ENCODE results near the gene IRF3.

Gene IRF3

GRCh38 chr19:49684983-49685553, 19.4 kb upstream of the IRF3 start:
- H3K9me3 Mint-ChIP-seq: no peaks in the 10 kb centered on the region
- H3K27me3 Mint-ChIP-seq (ENCODE audit: low read depth, poor library complexity): no peaks in the 10 kb centered on the region
- H3K27ac Mint-ChIP-seq: peak overlapping the region; percentile 71
- peaks cover 55% of the 10 kb centered on the region for H3K4me1 Mint-ChIP-seq
- no peak for DNase-seq
- no peak overlapping the region for H3K4me3 Mint-ChIP-seq
- peaks cover 47% of the 10 kb centered on the region for H3K36me3 Mint-ChIP-seq (ENCODE audit: low read depth)
- no peak for TF ChIP-seq CTCF (IDR thresholded peaks at IDR 0.05)

GRCh38 chr19:49684251-49684982, 18.8 kb upstream of the IRF3 start:
- no peaks in the 10 kb centered on the region for H3K9me3 Mint-ChIP-seq
- no peaks in the 10 kb centered on the region for H3K27me3 Mint-ChIP-seq (ENCODE audit: low read depth, poor library complexity)
- no peak for DNase-seq
- no peak overlapping the region for H3K27ac Mint-ChIP-seq
- peak; percentile 29 for TF ChIP-seq CTCF (IDR thresholded peaks at IDR 0.05)
- no peak overlapping the region for H3K4me3 Mint-ChIP-seq
- peaks cover 55% of the 10 kb centered on the region for H3K4me1 Mint-ChIP-seq
- H3K36me3 Mint-ChIP-seq (ENCODE audit: low read depth): peaks cover 47% of the 10 kb centered on the region

- Mint-ChIP-seq H3K9me3 (no peaks in the 10 kb centered on the region), H3K4me1 (peaks cover 55% of the 10 kb centered on the region), H3K4me3 (no peak overlapping the region), H3K27me3 (ENCODE audit: low read depth, poor library complexity) (no peaks in the 10 kb centered on the region), H3K27ac (no peak overlapping the region), H3K36me3 (ENCODE audit: low read depth) (peaks cover 47% of the 10 kb centered on the region)
- DNase-seq: no peak
- no peak for TF ChIP-seq CTCF (IDR thresholded peaks at IDR 0.05)
Observed at GRCh38 chr19:49683814-49684250, 18.2 kb upstream of the IRF3 start.

GRCh38 chr19:49682274-49682673, 16.6 kb upstream of the IRF3 start:
- H3K36me3 Mint-ChIP-seq (ENCODE audit: low read depth): peaks cover 42% of the 10 kb centered on the region
- no peak for TF ChIP-seq CTCF (IDR thresholded peaks at IDR 0.05)
- DNase-seq: no peak
- no peaks in the 10 kb centered on the region for H3K9me3 Mint-ChIP-seq
- H3K4me3 Mint-ChIP-seq: no peak overlapping the region
- H3K4me1 Mint-ChIP-seq: peaks cover 47% of the 10 kb centered on the region
- no peak overlapping the region for H3K27ac Mint-ChIP-seq
- H3K27me3 Mint-ChIP-seq (ENCODE audit: low read depth, poor library complexity): no peaks in the 10 kb centered on the region

GRCh38 chr19:49681830-49682229, 16.2 kb upstream of the IRF3 start:
- TF ChIP-seq CTCF (IDR thresholded peaks at IDR 0.05): no peak
- Mint-ChIP-seq H3K36me3 (ENCODE audit: low read depth) (peaks cover 42% of the 10 kb centered on the region), H3K4me1 (peaks cover 42% of the 10 kb centered on the region), H3K27ac (no peak overlapping the region), H3K27me3 (ENCODE audit: low read depth, poor library complexity) (no peaks in the 10 kb centered on the region), H3K9me3 (no peaks in the 10 kb centered on the region), H3K4me3 (no peak overlapping the region)
- no peak for DNase-seq
